Measurements from ENCODE around the gene SIRT3.

The SIRT3 gene

DNA sequence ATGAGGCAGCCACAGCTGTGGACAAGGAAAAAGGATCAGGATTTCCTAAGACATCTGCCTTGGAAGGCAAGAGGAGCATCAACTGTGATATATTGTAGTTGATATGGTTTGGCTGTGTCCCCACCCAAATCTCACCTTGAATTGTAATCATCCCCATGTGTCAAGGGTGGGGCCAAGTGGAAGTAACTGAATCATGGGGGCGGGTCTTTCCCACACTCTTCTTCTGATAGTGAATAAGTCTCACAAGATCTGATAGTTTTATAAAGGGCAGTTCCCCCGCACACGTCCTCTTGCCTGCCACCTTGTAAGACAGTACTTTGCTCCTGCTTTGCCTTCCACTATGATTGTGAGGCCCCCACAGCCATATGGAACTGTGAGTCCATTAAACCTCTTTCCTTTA lies 18.4 kb downstream of the SIRT3 start:
- DNase-seq (ENCODE audit: low read depth in 2 of 3, low spot score in 2 of 3): no peak

DNA sequence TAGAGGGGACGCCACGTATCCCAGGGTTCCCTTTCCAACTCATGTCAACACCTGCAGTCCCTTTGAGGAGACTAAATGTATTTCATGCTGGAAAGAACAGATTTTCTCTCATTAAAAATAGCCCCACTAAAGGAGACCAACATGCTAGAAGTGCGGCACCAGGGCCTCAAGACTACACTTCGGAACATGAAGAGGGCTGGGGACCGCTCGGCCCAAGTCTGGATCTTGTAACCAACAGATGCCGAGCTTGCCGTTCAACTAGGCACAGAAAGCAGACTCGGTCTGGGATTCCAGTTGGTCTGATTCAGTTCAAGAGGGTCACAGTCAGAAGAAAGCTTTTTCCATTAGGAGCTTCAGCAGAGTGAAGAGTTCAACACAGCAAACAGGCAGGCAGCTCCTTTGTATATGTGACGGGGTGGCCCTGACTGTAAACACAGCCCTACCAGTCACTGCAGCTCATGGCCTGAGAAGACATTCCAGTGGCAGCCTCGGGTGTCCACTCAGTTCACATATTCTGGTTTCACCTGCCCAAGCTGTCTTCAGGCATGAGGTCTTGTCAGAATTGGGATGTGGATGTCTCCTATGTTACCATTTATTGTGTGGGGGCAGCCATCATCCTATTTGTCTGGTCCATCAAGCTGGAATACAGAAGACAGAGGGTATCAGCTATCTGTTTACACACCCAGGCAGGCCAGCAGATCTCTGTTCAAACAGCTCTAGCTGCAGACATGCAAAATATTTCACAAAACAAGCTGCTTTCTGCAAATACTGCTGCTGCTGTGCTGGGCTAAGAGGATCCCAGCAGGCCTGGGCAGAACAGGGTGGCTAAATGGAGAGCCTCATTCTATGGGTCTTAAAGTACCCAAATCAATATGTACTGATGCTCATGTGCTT lies 19.8 kb downstream of the SIRT3 start:
- DNase-seq (ENCODE audit: low read depth in 2 of 3, low spot score in 2 of 3): no peak

DNA sequence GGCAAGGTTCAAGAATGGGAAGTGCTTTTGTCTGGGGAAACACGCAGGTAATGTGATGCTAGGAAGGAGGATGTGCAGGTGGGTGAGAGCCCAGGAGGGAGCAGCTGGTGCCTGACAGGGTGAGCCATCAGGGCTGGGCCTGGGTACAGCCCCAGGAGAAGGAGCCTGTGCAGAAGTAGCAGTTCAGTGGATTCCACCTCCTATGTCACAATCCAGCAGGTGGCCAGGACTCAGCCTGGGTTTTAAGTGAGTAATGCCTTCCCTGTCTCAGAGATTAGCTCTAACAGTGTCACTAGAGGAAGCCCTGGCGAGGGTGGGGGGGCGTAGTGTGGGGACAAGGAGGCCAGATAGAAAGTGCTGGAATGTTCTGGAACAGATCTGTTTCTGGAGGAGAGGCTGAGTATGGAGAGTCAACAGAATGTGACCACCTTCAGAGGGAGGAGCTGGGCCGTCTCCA lies 20.5 kb downstream of the SIRT3 start:
- DNase-seq (ENCODE audit: low read depth in 2 of 3, low spot score in 2 of 3): no peak

DNA sequence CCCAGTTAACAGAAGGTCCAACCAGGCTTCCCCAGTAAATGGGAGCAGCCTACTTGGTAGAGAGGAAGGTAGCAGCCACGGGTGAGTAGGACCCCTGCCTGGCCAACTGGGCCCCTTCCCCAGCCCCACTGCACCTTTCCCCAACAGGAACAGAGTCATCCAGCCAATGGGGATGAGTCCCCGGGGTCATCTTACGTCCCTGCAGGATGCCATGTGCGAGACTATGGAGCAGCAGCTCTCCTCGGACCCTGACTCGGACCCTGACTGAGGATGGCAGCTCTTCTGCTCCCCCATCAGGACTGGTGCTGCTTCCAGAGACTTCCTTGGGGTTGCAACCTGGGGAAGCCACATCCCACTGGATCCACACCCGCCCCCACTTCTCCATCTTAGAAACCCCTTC lies 22.1 kb downstream of the SIRT3 start:
- DNase-seq (ENCODE audit: low read depth in 2 of 3, low spot score in 2 of 3): no peak

DNA sequence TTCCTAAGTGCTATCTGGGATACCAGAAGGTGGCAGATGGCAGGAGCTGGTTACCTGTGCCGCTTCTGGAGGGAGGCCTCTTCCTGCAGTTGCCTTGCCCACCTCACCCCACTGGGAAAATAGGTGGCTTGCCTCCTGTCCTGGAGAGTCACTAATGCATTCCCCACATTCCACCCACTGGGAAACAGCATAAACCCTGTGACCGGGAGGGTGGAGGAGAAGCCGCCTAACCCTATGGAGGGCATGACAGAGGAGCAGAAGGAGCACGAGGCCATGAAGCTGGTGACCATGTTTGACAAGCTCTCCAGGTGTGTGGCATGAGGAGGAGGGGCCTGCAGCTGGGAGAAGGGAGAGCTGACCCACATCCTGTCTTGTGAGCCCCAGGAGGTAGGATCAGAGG lies 23.0 kb downstream of the SIRT3 start:
- no peak for DNase-seq (ENCODE audit: low read depth in 2 of 3, low spot score in 2 of 3)

DNA sequence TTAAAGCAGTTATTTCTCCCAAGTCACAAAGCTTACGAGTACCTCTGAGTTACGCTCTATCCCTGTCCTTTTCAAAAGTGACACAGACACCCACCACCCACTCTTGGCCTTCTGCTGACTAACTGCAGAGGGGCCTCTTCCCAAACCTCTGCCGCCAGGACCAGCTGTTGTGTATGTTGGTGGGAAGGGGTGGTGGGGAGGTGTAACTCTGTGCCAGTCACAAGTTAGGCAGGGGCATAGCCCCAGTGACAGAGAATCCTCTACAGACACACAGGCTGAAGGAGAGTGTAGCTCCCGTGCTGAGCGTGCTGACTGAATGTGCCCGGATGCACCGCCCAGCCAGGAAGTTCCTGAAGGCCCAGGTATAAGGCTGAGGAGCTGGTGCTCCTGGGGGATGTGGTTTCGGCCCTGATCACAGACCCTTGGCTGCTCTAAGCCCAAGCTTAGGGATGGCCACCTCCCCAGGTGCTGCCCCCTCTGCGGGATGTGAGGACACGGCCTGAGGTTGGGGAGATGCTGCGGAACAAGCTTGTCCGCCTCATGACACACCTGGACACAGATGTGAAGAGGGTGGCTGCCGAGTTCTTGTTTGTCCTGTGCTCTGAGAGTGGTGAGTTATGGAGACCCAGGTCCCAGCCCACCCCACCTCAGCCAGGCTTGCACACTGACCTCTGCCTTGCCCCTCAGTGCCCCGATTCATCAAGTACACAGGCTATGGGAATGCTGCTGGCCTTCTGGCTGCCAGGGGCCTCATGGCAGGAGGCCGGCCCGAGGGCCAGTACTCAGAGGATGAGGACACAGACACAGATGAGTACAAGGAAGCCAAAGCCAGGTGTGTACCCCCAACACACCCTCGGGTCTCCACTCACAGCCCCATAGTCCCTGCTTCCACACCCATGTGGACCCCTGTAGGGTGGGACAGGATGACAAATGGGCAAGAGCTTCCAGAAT lies 23.7 kb downstream of the SIRT3 start:
- DNase-seq (ENCODE audit: low read depth in 2 of 3, low spot score in 2 of 3): no peak

DNA sequence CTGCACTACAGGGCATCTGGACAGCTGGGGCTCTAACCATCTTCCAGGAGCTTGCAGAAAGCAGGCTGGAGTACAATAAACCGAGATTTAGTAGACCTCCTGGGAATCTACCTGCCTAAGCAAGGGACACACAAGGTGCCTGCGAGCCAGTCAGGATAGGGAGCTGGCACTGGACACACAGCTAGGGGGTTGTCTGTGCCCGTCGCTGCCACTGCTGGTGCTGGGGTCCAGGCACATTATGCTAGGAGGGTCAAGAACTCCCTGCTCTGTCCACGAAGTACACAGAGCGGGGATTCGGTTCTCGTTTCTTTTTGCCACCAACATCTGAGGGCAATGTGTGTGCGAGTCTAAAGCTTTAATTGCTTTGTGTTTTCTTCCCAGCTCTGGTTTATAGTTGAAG lies 24.4 kb downstream of the SIRT3 start:
- no peak for DNase-seq (ENCODE audit: low read depth in 2 of 3, low spot score in 2 of 3)

DNA sequence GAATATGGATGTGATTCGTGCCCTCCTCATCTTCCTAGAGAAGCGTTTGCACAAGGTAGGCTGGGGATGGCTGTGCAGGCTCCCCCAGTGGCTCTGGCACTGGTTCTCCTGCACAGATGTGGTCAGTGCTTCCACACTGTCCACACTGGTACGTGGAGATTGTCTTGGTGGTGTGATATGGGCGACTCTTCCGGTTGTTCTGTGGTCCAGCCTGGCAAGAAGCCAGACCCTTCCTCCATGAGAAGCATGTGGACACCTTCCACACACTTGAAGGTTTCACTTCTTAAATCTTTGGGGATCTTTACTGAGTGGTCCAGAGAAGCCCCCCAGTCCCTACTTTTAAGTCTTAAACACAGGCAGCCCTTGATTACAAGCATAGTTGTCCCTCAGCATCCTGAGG lies 24.8 kb downstream of the SIRT3 start:
- DNase-seq (ENCODE audit: low read depth in 2 of 3, low spot score in 2 of 3): no peak

DNA sequence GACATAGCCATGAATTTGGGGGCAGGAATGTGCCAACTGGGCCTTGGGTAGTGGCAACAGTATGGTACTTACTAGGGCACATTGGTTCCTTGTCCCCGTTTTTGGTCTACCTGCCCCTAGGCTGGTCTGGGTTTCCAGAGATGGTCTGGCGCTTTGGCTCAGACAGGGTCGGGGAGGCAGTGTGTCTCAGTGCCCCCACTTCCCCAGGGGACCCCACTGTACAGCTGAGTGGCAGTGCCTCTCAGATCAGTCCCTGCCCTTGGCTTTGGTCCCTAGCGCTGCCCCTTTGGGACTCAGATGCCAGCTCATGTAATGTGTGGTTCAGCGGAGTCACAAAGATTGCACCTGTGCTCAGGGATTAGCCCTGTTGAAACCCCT lies 25.4 kb downstream of the SIRT3 start:
- DNase-seq (ENCODE audit: low read depth in 2 of 3, low spot score in 2 of 3): no peak

DNA sequence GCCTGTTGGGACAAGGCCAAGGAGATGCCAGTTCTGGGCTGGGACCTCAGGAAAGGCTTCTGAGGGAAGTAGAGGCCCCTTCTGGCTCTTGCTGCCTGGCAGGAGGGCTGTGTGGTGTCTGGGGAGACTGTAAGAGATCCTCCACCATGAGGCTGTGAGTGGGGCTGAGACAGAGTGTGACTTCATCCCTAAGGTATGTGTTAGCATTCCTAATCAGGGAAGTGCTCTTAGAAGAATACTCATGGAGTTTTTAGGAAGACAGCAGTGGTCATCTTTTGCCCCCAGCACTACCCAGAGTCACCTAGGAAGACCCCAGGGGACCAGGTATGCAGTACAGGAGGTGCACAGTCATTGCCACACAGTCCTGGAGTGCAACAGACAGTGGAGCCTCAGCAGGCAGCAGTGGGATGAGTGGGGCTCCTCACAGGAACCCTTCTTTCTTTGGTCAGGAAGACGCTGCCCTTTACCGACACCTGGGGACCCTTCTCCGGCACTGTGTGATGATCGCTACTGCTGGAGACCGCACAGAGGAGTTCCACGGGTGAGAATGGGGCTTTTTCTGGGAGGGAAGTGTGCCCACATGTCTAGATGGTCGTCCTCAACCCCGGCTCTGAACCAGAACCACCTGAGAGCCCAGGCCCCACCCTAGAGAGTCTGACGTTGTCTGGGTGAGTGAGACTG lies 25.9 kb downstream of the SIRT3 start:
- no peak for DNase-seq (ENCODE audit: low read depth in 2 of 3, low spot score in 2 of 3)

DNA sequence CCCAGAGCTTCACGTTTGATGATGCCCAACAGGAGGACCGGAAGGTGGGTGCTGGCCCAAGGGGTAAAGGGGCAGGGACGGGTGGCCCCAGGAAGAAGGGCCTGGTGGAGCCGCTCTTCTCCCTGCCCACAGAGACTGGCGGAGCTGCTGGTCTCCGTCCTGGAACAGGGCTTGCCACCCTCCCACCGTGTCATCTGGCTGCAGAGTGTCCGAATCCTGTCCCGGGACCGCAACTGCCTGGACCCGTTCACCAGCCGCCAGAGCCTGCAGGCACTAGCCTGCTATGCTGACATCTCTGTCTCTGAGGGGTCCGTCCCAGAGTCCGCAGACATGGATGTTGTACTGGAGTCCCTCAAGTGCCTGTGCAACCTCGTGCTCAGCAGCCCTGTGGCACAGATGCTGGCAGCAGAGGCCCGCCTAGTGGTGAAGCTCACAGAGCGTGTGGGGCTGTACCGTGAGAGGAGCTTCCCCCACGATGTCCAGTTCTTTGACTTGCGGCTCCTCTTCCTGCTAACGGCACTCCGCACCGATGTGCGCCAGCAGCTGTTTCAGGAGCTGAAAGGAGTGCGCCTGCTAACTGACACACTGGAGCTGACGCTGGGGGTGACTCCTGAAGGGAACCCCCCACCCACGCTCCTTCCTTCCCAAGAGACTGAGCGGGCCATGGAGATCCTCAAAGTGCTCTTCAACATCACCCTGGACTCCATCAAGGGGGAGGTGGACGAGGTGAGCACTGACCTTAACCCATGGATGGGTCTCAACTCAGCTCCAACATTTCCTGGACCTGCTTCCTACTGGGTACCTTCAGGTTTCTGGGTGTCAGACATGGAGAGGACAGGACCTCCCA lies 26.6 kb downstream of the SIRT3 start:
- DNase-seq (ENCODE audit: low read depth in 2 of 3, low spot score in 2 of 3): no peak

DNA sequence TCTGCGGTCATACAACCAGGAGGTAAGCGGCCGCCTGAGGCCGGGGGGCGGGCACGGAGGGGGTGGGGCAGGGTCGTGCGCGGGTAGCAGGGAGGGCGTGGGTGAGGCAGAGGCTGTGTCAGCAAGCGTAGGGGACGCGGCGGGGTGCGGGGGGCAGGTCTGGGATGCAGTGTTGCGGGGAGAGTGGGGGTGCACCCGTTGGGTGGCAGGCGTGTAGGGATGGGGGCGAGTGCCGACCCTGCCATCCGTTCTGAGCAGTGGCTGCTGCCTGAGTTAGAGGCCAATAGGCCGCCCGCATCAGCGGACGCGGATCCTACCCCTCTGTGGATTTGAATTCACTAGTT lies 27.3 kb downstream of the SIRT3 start:
- no peak for DNase-seq (ENCODE audit: low read depth in 2 of 3, low spot score in 2 of 3)

DNA sequence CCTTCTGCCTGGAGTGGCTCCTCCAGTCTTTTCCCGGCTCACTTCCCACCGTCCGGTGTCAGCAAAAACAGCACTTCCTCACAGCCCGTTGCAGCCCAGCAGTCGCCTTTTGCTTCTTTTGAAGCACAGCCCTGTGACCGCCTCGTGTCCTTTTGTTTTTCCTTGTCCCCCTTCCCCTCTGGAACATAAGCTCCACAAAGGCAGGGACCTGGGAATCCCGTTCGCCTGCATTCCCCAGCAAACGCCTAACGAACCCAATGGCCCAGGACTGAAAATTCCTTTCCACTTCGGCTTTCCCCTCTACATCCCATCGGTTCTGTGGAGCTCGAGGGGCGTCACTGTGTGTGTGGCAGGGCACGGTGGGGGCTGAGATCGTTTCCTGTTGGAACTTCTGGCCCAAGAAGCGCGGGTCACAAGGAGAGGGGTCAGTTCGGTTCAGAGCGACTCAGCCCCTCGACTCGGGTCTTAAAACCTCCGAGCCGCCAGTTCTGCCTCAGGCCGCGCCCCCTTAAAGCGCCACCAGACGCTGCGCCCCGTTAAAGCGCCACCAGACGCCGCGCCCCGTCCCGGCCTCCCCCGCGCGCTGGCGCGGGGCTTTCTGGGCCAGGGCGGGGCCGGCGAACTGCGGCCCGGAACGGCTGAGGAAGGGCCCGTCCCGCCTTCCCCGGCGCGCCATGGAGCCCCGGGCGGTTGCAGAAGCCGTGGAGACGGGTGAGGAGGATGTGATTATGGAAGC lies 27.8 kb downstream of the SIRT3 start:
- peak; percentile 50 to 67 (median 63) for DNase-seq (ENCODE audit: low read depth in 2 of 3, low spot score in 2 of 3)

DNA sequence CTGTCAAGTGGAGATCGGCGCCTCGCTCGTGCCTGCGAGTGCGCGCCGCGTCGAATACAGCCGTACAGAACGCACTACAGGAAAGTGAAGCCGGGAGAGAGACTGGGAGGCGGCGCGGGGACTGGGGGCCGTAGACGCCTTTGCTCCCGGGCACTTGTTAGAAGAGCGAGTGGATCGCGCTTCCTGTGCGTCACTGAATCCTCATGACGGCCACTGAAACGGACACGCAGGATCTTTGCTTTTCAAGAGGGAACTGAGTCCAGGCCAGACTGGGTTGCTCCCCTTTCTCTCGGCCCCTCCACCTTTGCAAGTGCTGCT lies 28.3 kb downstream of the SIRT3 start:
- DNase-seq (ENCODE audit: low read depth in 2 of 3, low spot score in 2 of 3): no peak

DNA sequence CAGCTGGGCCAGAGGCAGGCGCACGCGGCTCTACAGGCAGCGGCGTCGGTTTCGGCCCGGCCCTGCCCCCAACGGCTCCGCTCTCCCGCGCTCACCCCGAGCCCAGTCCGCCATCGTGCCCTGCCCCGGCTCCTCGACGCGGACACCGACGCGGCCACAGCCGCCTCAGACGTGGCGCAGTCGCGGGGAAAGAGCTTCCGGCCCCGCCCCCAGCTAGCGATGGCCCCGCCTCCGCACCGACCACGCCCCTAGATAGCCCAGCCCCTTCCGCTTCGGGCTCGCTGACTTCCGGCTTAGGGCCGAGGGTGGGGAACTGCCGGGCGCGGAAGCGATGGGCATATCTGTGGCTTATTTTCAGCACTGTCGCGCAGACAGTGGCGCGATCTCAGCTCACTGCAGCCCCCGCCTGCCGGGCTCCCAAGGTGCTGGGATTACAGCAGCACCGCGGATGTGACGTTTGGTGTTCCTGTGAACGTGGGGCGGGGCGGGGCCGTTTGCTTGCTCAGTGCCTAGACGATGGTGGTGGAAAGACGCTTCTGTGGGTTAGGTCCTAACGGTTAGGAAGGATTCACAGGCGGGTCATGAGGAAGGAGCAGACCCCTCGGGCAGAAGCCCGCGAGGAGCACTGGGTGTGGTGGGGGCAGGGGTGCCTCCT lies 28.8 kb downstream of the SIRT3 start, which contains the start of the genes BET1L and RIC8A:
Gene BET1L, minus strand, starts transcription at position 192 of the 655 bp plus-strand sequence. Its CDS starts 78 bp downstream, at position 114.
Gene RIC8A, plus strand, starts transcription at position 501 of the 655 bp plus-strand sequence. CDS start 1,147 bp downstream, outside the sequence.
- DNase-seq (ENCODE audit: low read depth in 2 of 3, low spot score in 2 of 3): peak; percentile 94 to 98 (median 95)

DNA sequence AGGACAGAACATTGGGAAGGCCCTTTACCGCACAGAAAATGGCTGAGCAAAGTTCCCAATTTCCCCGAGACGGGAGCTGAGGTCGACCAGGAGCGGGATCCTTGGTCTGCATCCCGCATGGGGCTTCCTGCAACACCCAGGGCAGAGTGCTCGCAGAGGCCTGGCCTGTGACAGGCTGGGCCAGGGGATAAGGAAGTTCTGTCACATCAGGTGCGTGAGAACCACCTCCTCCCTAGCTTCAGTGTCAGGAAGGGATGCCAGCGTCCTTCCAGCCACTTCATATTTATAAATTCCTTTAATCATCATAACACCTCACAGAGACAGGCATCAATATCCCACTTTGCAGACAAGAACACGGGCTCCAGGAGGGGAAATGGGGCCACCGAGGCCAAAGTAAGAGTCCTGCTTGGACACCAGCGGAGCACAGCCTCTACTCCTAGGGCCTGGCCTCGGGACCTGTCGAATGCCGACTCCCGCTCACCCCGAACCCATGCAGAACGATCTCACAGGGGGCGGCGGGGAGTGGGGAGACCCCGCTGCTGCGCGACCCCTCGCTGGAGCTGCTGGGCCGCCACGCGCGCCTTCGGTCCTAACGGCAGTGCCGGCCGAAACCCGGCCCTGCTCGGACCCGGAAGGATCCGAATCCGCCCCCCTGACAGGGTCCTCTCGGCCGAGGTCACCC lies 29.5 kb downstream of the SIRT3 start:
- no peak for DNase-seq (ENCODE audit: low read depth in 2 of 3, low spot score in 2 of 3)

DNA sequence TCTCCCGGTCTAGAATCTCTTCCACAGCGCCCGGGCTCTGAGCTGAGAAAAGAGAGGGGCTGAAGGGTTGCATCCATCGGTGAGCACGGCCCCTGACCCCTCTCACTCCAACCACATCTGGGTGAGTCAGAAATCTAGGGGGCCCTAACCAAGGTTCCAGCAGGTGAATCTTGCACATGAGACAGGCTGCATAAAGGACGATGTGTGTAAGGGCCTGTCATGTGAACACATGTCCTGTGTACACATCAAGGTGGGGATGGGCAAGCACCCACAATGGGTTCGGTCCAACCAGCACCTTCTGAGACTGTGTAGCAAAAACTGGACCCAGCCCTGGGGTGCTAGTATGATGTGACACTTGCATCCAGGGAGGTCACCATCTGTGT lies 30.1 kb downstream of the SIRT3 start:
- no peak for DNase-seq (ENCODE audit: low read depth in 2 of 3, low spot score in 2 of 3)

DNA sequence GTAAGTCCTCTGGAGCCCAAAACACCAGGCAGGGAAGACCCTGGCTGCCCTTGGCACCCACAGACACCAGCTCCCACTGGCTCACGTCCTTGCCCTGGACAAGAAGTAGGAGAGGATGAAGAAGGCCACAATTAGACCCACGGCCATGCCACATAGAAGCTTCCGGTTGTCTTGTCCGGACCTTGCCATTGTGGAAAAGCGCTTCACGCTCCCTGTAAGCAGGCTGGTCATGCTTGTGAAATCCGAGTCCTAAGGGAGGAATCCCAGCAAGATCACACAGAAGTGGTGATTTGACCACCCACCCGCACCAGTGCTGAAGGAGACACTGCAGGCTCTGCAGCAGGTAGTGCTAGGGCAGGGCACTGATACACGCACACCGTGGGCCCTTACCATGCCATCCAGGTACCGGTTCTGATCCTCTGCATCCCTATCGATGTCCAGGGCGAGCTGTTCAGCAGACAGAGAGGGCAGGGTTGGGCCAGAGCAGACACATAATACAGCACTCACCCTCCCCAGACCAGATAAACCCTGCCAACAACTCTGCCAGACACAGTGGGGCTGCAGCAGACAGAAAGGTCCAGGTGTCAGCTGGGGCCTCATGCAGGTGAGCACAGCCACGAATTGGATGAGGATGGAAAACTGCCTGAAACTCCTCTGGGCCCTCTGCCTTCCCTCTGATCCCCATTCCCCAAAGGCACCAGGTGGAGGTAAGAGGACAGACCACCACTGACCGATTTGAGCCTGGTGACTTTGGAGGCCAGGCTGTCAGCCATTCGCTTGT lies 30.7 kb downstream of the SIRT3 start:
- no peak for DNase-seq (ENCODE audit: low read depth in 2 of 3, low spot score in 2 of 3)
